Breast epithelium (tissue), 4 donors: Measurements from ENCODE around the gene DEPP1. TPM values are rescaled to one million over a fixed set of nuclear protein-coding genes. Genes with fewer than 3 reads are reported as not detected.

Experiments used
- DNase-seq, 2 donors: peaks; one replicate each; pipeline ENCODE4 v3.0.0-alpha.2; 2019; ENCODE audit warnings: low spot score in 2 of 2
- H3K27ac ChIP-seq, 2 donors: fragments of 200-600 bp; sonication (generic) in 1 of 2; one replicate each; pipeline ENCODE4 v1.5.1; 2016 to 2019; ENCODE audit warnings: mild to moderate bottlenecking in 1 of 2
- H3K27me3 ChIP-seq, 2 donors: fragments of 200-600 bp; sonication (generic) in 1 of 2; one replicate each; pipeline versions ENCODE4 v1.5.1 to v1.6.0; 2017 to 2019; ENCODE audit warnings: control low read depth in 1 of 2, mild to moderate bottlenecking in 1 of 2
- H3K36me3 ChIP-seq: fragments of 200-600 bp; one replicate; pipeline ENCODE4 v1.5.1; 2019
- H3K4me1 ChIP-seq, 2 donors: fragments of 200-600 bp; sonication (generic); one replicate each; pipeline ENCODE4 v1.5.1; 2016 to 2019; ENCODE audit warnings: control low read depth in 1 of 2
- H3K4me3 ChIP-seq, 3 donors: fragments of 200-600 bp; sonication (generic); 1 replicate in 2 of 3; 2 replicates in 1 of 3; pipeline ENCODE4 v1.5.1; 2016 to 2019; ENCODE audit warnings: mild to moderate bottlenecking in 3 of 3, moderate library complexity in 2 of 3
- H3K9me3 ChIP-seq, 2 donors: fragments of 200-600 bp; sonication (generic) in 1 of 2; one replicate each; pipeline ENCODE4 v1.5.1; 2016 to 2019; ENCODE audit warnings: control low read depth in 1 of 2
- POLR2A ChIP-seq: fragments of 450-650 bp; IDR thresholded peaks from one replicate; pipeline ENCODE4 v1.6.1; 2016; ENCODE audit warnings: antibody characterized with exemption, mild to moderate bottlenecking, moderate library complexity
- POLR2AphosphoS5 ChIP-seq, 3 donors: sonication (generic); formaldehyde crosslinking; IDR thresholded peaks; one replicate each; pipeline ENCODE4 v1.6.1; 2017; ENCODE audit warnings: antibody characterized with exemption in 3 of 3
- intact Hi-C: fragments of 100-400 bp; cut with DNase I; formaldehyde crosslinking; loops from one replicate; pipeline ENCODE4 v1.15.1; 2023; ENCODE audit warnings: low total_unique reads
- total RNA-seq, 3 donors: library from RNA; depleted of rRNA; stranded (reverse); fragments of >200 nt; gene quantifications; one replicate each; pipeline ENCODE4 v1.1.0, GENCODE V29; 2016
- TF ChIP-seq, protein P1 (sequence below), 3 donors: fragments of 450-650 bp; IDR thresholded peaks; one replicate each; pipeline ENCODE4 v1.5.1; 2016 to 2017; ENCODE audit warnings: antibody characterized with exemption in 3 of 3, mild to moderate bottlenecking in 3 of 3, moderate library complexity in 3 of 3

The DEPP1 gene
- total RNA-seq, 3 donors from 2014 or later: 139 to 2,057 (median 460) TPM

DNA sequence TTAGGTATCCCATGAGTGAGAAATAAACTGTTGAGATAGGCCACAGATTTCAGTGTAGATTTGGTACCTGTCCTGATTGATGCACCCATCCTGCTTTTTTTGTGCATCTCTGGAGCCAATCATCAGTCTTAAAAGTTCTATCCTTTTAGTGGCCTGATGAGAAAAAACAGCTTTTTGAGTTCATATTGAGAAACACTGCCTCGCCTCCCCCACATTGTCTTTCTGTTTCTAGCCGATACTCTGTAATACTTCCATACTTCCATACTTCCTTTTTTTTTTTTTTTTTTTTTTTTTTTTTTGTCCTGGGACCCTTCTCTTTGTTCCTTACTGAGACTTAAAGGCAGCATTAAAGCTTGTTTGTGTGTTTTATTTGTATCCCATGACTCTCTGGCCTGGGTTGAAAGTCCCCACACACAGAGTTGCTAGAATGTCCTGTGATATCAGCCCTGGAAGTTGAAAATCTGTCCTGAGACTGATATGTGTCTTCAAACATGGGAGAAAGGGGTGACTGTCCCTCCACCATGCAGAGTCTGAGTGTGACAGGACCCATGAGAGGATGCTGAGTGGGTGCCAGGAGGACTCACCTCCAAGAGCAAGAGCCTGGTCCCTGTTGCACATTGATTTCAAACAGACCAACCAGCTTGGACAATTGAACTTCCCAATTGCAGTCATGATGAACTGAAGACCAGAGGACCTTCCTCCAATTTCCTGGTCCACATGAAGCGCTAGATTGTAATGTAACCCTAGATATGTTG is 27.8 kb upstream of the DEPP1 start:
- TF ChIP-seq POLR2AphosphoS5 (IDR thresholded peaks at IDR 0.05): no peak
- TF ChIP-seq, protein P1, sequence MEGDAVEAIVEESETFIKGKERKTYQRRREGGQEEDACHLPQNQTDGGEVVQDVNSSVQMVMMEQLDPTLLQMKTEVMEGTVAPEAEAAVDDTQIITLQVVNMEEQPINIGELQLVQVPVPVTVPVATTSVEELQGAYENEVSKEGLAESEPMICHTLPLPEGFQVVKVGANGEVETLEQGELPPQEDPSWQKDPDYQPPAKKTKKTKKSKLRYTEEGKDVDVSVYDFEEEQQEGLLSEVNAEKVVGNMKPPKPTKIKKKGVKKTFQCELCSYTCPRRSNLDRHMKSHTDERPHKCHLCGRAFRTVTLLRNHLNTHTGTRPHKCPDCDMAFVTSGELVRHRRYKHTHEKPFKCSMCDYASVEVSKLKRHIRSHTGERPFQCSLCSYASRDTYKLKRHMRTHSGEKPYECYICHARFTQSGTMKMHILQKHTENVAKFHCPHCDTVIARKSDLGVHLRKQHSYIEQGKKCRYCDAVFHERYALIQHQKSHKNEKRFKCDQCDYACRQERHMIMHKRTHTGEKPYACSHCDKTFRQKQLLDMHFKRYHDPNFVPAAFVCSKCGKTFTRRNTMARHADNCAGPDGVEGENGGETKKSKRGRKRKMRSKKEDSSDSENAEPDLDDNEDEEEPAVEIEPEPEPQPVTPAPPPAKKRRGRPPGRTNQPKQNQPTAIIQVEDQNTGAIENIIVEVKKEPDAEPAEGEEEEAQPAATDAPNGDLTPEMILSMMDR (IDR thresholded peaks at IDR 0.05): no peak
- TF ChIP-seq POLR2A: no peak
- no peak for DNase-seq
- no peak overlapping the region for H3K4me3 ChIP-seq
- intact Hi-C loops: no loop called here
- H3K27ac ChIP-seq: no peak overlapping the region
- no peaks in the 10 kb centered on the region for H3K36me3 ChIP-seq
- no peaks in the 10 kb centered on the region for H3K27me3 ChIP-seq
- H3K4me1 ChIP-seq: no peaks in the 10 kb centered on the region
- H3K9me3 ChIP-seq: no peaks in the 10 kb centered on the region

DNA sequence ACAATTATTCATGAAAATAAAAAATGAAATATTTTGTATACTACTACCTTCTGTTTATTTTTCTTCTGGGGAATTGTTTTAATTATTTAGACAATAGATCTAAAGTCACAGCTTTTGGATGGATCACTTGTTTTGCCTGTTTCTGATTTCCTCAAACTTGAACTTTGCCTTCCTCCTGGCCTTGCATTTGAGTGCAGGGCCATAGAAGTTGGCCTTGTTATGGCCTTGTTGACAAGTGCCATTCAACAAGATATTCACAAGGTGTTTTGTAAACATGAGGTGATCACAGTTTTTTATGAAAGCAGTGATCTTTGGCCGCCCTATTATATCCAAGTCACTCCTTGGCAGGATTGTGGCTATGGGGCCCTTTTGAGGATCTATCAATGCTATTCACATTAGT is 26.7 kb upstream of the DEPP1 start:
- peak overlapping the region in 1 of 2 donors; percentile 34 for H3K27ac ChIP-seq
- no peaks in the 10 kb centered on the region for H3K27me3 ChIP-seq
- H3K4me3 ChIP-seq: no peak overlapping the region
- H3K4me1 ChIP-seq: no peaks in the 10 kb centered on the region
- intact Hi-C loops: no loop called here
- no peaks in the 10 kb centered on the region for H3K36me3 ChIP-seq
- no peaks in the 10 kb centered on the region for H3K9me3 ChIP-seq
- TF ChIP-seq, protein P1 (IDR thresholded peaks at IDR 0.05): no peak
- no peak for TF ChIP-seq POLR2AphosphoS5 (IDR thresholded peaks at IDR 0.05)
- DNase-seq: no peak

DNA sequence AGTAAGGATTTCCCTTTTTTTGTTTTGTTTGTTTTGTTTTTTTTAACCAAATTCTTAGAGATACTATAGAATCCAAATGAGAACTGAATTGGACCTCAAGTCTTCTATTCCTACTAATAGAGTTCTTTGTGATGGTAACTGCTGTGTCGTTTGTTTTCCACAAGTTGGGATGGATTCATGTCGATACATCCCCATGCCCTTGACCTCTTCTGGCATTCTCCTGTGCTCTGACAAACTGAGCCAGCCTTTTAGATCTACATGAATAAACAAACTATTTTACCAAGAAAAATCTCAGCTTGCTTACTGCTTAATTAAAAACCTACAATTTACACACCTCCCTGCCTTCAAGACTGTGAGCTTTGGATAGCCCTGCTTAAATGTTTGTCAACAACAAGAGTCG is 26.1 kb upstream of the DEPP1 start:
- intact Hi-C loops: no loop called here

DNA sequence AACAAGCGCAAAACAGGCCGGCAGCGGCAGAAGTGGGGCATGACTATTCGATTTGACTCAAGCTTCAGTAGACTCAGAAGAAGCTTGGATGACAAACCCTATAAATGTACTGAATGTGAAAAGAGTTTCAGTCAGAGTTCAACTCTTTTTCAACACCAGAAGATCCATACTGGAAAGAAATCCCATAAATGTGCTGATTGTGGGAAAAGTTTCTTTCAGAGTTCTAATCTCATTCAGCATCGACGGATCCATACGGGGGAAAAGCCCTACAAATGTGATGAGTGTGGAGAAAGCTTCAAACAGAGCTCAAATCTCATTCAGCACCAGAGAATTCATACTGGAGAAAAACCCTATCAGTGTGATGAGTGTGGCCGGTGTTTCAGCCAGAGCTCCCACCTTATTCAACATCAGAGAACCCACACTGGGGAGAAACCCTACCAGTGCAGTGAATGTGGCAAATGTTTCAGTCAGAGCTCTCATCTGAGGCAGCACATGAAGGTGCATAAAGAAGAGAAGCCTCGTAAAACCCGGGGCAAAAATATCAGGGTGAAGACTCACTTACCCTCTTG is 24.9 kb upstream of the DEPP1 start:
- intact Hi-C loops: no loop called here
- H3K9me3 ChIP-seq: no peaks in the 10 kb centered on the region
- no peaks in the 10 kb centered on the region for H3K36me3 ChIP-seq
- H3K27ac ChIP-seq: no peak overlapping the region
- no peak for TF ChIP-seq POLR2AphosphoS5 (IDR thresholded peaks at IDR 0.05)
- no peak for TF ChIP-seq POLR2A
- TF ChIP-seq, protein P1 (IDR thresholded peaks at IDR 0.05): no peak
- no peak overlapping the region for H3K4me3 ChIP-seq
- no peaks in the 10 kb centered on the region for H3K27me3 ChIP-seq
- no peaks in the 10 kb centered on the region for H3K4me1 ChIP-seq
- DNase-seq: no peak

More for the DNA sequence above, 26.1 kb upstream of the DEPP1 start:
- Histone ChIP-seq H3K27me3 (no peaks in the 10 kb centered on the region), H3K9me3 (no peaks in the 10 kb centered on the region), H3K36me3 (no peaks in the 10 kb centered on the region), H3K4me1 (no peaks in the 10 kb centered on the region), H3K4me3 (no peak overlapping the region), H3K27ac (no peak overlapping the region)
- no peak for DNase-seq
- TF ChIP-seq, protein P1 (IDR thresholded peaks at IDR 0.05): no peak
- TF ChIP-seq POLR2AphosphoS5 (IDR thresholded peaks at IDR 0.05): no peak
- TF ChIP-seq POLR2A: no peak

GRCh38 chr10:45001381-45002148 is 23.0 kb upstream of the DEPP1 start:
- TF ChIP-seq, protein P1 (IDR thresholded peaks at IDR 0.05): peak in 2 of 3 donors; percentile 22 to 43
- TF ChIP-seq POLR2A (peak; percentile 19), POLR2AphosphoS5 (IDR thresholded peaks at IDR 0.05) (peak; percentile 54 to 60 (median 56))
- Histone ChIP-seq H3K27ac (peak overlapping the region; percentile 96 to 99), H3K4me3 (peak overlapping the region; percentile 56 to 83 (median 69)), H3K9me3 (no peaks in the 10 kb centered on the region), H3K4me1 (no peaks in the 10 kb centered on the region), H3K36me3 (no peaks in the 10 kb centered on the region), H3K27me3 (no peaks in the 10 kb centered on the region)
- peak in 1 of 2 donors; percentile 73 for DNase-seq
- intact Hi-C loops: no loop called here
